GM15510 (cell line): ENCODE measurements around the gene ACAN.

Source experiments
- POLR2A ChIP-seq: IDR thresholded peaks from 3 replicates; pipeline ENCODE4 v1.6.1; 2011; ENCODE audit warnings: borderline replicate concordance; ENCODE audit not compliant: insufficient read length; ENCODE audit errors: extremely low read depth

ACAN gene

DNA sequence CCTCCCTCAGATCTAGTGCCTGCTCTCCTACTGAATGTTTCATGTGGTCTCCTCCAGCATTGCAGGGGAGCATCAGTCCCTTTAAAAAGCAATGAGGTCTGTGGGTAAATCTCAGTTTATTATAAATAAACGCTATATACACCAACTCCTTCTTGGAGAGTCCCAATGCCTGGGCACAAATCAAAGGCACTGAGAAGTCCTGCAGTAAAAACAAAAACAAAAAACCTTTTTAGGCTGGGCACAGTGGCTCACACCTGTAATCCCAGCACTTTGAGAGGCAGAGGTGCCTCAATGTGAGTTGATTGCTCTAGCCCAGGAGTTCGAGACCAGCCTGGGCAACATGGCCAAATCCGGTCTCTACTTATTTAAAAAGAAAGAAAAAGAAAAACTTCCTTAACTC, 45.0 kb downstream of the ACAN start:
- no peak for TF ChIP-seq POLR2A

DNA sequence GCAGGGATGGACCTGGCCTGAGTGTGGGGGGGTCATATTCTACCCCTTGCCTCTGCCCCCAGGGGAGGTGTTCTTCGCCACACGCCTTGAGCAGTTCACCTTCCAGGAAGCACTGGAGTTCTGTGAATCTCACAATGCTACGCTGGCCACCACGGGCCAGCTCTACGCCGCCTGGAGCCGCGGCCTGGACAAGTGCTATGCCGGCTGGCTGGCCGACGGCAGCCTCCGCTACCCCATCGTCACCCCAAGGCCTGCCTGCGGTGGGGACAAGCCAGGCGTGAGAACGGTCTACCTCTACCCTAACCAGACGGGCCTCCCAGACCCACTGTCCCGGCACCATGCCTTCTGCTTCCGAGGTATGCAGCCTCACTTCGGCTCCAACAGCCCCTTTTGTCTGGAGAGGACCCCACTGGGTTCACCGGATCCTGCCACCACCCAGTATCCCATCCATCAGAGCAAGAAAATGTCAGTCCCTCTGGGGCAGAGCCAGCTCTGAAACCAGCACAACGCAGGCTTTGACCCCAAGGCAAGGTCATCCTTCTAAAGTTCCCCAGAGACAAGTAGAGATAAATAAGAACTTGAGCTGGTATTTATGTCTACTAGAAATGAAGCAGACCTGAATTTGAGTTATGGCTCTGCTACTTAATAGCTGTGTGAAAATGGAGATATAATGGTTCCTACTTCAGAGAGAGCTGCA, 46.3 kb downstream of the ACAN start:
- TF ChIP-seq POLR2A, result no peak

DNA sequence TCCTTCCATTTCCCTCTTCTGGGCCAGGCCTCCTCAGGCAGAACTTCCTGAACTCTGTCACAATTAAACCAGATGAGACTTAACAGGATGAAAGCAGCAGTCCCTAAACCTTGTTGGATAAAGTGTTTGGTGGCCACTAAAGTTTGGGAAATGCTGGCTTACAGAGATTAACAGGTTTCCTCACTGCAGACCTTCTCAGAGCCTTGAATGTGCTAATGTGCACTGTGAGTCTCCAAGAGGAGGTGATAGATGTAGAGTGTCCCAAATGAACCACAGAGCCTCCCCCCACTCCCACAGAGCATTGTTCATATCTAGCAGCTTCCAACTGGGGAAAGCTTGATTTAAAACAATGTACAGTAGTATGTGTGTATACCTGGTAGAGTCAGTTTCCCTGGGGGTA, 49.2 kb downstream of the ACAN start:
- no peak for TF ChIP-seq POLR2A

DNA sequence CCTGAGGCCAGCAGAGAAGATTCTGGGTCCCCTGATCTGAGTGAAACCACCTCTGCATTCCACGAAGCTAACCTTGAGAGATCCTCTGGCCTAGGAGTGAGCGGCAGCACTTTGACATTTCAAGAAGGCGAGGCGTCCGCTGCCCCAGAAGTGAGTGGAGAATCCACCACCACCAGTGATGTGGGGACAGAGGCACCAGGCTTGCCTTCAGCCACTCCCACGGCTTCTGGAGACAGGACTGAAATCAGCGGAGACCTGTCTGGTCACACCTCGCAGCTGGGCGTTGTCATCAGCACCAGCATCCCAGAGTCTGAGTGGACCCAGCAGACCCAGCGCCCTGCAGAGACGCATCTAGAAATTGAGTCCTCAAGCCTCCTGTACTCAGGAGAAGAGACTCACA, 55.7 kb downstream of the ACAN start:
- no peak for TF ChIP-seq POLR2A

DNA sequence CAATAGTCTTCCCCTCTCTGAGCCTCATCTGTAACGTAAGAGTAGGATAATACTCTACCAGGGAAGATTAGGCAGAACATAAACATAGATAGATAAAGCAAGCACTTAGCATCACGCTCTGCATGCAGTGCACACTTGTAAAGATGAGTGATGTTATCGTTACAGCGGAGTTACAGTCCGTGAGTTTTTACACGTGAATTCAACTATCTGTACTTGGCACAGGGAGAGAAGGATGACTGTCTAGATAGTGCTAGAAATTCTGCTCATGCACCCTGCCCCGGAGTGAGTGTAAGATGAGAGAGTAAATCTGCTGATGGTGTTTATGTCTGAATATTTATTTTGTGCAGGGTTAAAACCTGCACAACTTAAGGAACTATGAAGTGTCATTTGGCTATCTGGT, 56.3 kb downstream of the ACAN start:
- TF ChIP-seq POLR2A, result no peak

DNA sequence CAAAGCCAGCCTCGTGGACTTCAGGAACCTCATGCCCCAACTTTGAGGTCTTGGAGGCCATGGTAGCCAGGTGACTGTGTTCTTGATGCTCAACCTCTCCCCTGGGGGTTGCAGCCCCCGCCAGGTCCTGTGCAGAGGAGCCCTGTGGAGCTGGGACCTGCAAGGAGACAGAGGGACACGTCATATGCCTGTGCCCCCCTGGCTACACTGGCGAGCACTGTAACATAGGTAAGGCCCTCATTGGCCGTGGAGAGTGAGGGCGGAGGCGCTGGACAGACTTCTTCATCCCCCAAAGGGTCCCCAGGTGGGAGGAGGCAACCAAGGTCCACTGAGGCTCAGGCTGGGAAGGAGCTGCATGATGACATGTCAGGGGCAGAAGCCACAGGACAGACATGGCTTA, 57.0 kb downstream of the ACAN start:
- TF ChIP-seq POLR2A, result no peak

DNA sequence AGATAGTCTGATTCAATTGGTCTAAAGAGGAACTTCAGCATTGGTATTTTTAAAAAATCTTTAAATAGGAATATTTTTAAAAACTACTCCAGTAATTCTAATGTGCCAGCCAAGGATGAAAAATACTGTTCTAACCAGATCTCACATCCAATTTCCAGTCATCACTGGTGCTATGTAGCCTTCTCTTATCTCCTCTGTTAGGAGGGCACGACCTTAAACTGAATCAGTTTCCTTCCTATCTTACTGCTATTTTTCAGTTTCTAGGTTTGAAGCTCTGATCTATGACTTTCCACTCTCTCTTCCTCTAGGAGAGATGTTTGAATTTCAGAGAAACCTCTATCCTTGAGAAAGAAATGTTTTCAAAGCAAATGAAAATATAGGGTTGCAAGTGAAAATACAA, 60.2 kb downstream of the ACAN start:
- no peak for TF ChIP-seq POLR2A

DNA sequence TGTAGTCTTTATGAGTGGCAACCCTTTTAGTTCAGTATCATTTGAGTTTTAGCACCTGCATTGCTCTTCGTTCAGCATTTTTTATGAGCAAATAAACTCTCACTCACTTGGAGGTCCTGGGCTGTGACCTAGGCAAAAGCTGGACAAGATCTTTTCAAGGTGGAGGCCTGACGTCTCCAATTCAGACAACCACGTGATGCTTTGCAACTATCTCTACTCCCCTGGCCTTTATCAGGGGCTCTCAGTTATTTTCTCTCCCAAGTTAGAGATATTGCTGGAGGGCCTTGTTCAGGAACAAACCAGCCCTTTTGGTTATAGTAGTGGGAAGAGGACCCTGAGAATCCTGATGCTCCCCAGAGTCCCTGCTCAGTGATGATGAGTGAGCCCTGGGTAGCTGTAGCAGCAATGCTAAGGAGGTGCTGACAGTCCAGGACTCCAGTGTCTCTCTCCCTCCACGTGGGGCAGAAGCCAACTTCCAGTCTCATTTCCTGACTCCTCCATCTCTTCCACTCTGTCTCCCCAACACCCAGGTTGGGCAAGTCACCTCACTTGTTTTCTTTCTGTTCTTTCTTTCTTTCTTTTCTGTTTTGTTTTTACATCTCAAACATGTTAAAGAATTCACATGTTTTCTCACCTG, 61.7 kb downstream of the ACAN start:
- TF ChIP-seq POLR2A, result no peak

DNA sequence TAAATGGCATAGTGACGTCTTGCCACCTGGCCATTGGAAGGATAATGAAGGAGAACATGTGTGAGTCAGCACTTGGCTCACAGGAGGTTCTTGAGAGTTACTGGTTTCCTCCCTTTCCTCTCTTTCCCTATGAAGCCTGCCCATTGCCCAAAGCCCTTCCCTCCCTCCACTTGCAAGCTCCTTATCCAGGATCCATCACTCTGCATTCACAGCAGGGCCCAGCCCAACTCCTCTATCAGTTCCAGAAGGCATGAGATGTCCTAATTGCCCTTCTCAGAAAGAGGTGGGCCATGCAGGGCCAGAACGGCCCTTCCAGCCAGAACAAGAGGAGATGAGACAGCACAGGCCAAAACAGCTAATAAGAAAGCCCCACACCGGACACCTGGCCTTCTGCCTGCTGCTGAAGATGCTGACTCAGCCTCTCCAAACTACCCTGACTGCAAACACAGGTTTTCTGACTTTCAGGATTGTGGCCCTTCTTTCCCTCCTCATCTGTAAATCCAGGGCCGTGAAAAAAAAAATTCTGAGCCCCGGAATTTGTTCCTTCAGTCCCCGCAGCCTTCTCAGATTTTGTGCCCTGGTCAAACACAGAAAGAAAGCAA, 62.4 kb downstream of the ACAN start:
- no peak for TF ChIP-seq POLR2A

DNA sequence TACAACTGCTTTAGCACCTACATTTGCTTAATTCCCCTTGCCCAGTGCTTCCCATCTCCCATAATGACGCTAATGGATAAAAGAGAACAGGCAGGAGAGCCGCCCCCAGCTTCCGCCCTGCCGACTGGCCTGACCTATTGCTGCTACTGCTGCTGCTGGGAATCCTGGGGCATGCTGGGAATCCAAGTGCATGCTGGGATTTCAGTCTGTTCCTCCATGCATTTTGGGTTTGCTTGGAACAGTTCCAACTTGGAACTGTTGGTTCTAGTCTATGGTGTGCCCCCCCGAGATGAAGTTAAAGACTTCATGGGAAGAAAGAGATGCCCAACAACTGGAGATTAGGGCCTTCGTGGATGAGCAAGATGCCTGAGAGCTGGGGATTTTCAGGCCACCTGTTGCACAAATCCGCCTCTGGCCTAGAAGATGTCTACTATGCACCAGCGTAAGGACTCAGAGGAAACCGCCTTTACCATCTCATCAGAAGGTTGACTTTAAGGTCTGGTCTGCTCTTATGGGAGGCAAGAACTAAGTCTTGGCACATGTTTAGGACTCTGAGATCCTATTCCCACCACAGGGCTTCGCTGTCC, 63.2 kb downstream of the ACAN start:
- no peak for TF ChIP-seq POLR2A

DNA sequence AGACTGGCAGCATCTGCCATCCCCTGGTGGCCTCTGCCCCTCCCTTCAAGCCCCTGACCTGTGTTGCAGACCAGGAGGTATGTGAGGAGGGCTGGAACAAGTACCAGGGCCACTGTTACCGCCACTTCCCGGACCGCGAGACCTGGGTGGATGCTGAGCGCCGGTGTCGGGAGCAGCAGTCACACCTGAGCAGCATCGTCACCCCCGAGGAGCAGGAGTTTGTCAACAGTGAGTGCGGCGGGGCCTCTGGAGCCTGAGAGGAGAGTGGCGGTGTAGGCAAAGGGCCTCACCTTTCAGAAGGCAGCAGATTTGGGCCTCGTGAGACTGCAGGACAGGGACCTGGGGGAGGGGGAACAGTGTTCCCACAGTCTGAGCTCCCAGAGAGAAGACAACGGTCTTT, 68.1 kb downstream of the ACAN start:
- no peak for TF ChIP-seq POLR2A

DNA sequence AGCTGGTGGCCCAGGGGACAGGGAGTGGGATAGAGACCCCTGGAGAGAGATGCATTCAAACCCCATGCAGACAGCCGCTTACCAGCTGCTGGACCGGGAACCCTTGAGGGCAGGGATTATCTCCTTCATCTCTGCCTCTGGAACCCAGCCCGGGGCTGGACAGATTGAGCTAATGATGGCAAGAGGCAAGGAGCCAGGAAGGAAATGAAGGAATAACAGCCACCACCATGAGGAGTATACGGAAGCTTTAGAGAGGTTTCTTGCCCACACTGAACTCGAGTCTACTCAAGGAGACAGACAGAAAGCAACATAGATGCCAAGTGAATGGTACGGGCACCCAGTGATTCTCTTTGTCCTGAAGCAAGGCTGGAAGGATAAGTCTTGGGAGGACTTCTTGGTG, 68.9 kb downstream of the ACAN start:
- no peak for TF ChIP-seq POLR2A

DNA sequence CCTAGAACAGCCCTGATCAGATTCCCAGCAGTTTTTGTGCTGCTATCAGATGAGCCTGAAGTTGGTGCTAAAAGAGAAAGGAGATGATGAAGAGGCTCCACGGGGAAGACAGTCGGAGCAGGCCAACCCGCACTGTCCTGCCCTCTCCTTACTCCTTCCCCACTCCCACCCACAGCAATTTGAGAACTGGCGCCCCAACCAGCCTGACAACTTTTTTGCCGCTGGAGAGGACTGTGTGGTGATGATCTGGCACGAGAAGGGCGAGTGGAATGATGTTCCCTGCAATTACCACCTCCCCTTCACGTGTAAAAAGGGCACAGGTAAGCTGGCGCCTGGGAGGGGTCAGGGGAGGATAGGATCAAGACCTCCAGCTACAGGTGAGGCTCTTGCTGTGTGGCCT, 69.5 kb downstream of the ACAN start:
- TF ChIP-seq POLR2A, result no peak

DNA sequence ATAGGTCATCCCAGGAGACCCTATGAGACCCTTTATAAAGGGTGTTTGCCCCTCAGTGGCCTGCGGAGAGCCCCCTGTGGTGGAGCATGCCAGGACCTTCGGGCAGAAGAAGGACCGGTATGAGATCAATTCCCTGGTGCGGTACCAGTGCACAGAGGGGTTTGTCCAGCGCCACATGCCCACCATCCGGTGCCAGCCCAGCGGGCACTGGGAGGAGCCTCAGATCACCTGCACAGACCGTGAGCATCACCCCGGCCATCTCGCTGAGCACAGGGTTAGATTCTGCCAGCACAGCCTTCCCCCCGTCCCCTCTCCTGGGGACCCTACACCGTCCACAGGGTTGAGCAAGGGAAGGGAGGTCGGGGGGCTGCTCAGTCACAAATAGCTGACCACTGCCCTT, 70.5 kb downstream of the ACAN start:
- no peak for TF ChIP-seq POLR2A

DNA sequence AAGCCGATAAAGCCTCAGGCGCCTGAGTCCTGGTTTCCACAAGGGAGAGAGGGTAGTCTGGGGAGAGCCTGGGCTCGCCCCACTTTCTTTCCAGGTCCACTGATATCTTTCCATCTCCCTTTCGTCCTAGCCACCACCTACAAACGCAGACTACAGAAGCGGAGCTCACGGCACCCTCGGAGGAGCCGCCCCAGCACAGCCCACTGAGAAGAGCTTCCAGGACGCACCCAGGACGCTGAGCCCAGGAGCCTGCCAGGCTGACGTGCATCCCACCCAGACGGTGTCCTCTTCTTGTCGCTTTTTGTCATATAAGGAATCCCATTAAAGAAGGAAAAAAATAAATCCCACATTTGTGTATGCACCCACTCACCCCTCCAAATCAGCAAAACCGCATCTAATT, 71.0 kb downstream of the ACAN start:
- TF ChIP-seq POLR2A, result no peak

DNA sequence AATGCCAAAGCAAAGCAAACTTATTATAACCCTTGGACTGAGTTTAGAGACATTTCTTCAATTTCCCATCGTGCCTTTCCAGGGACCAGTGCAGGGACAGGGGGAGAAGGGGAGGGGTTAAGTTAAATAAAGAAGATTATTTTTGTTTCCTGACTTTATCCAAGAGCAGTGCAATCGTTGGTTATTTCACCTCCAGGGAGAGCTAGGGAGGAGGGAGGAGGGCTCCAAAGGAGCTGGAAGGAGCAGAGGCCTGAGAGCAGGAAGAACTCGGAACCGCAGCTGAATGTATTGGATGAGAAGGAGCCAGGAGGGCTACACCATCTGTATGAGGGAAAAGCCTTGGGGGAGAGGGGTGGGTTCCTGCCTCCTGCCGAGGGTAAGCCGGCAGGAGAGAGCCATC, 71.4 kb downstream of the ACAN start:
- TF ChIP-seq POLR2A, result no peak
